Stimulated activated CD4-positive, alpha-beta T cell treated with anti-CD3 and anti-CD28 coated beads, Interleukin-15, amount 100 ng/mL, for 1 hour (primary cell): ENCODE measurements around the gene AP3D1.
"Not testable (repeated sequence)": the region's sequence is repeated elsewhere in the genome, so short reads cannot be mapped to it uniquely, and the experiment has no call there.

Source experiments
- DNase-seq, 2 donors: peaks; one replicate each; pipeline ENCODE4 v3.0.0-alpha.2; 2020; ENCODE audit warnings: low read depth in 1 of 2, low spot score in 1 of 2

Gene AP3D1

DNA sequence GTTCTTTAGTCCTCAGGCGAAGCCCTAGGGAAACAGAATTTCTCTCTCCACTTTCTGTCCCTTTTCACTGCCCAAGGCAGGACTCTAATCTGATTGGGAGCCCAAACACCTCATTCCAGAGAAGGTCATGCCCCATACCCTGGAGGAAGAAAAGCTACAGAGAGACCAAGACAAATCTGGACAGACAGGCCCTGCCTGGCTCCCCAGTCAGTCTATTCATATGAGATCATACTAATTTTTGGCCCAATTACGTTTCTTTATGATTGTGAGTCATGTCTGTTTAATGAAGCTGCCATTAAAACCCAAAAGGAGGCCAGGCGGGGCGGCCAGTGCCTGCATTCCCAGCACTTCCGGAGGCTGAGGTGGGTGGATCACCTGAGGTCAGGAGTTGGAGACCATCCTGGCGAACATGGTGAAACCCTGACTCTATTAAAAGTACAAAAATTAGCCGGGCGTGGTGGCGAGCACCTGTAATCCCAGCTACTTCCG, 3.3 kb upstream of the AP3D1 start:
- no peak for DNase-seq

GRCh38 chr19:2150794-2151338, 500 bp downstream of the AP3D1 start:
- DNase-seq: no peak

GRCh38 chr19:2149980-2150793, 1.2 kb downstream of the AP3D1 start:
- no peak for DNase-seq

DNA sequence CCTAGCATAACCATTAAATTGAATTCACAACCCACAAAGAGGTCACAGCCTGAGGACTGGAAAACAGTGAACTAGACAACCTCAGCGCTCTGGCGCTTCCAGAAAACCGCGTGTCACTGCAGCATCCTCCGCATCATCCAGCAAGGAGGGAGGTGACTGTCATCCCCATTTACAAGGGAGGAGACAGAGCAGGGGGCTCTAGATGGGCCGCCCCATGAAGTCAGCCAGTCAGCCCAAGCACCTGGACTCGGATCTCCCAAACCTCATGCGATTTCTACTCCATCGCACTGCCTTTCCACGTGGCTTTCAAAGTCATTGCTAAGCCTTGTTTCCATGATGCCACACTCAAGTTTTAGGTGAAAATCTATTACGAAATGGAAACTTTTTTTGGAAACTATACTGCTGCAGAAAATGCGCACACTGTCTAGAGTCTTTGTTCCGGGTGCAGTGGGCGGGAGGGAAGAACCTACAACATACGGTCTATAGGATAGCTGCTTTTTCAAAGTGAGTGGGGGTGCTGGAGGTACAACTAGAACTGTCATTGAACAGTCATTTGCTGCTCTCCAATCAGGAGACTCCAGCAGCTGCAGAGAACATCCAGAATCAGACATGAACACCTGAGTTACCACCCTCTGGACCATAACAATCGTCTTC, 2.8 kb downstream of the AP3D1 start:
- no peak for DNase-seq

DNA sequence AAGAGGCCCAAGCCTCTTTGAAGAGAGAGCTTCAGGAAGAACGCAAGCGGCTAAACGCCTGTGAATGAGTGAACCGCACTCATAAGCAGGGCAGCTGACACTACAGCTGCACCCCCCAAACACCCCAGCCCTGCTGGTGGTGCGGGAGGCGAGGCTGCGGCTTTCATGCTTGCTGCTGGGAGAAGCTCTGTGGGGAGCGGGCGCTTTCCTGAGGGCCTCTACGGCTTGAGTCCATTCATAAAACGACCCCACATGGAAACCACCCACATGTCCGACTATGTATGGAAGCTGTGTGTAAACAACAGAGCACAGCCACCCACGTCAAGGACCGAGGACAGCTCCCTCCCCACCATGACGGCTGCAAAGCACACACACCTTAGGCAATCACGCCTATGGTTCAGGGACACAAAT, 5.5 kb downstream of the AP3D1 start:
- DNase-seq: no peak

GRCh38 chr19:2144190-2144589, 7.2 kb downstream of the AP3D1 start:
- no peak for DNase-seq

DNA sequence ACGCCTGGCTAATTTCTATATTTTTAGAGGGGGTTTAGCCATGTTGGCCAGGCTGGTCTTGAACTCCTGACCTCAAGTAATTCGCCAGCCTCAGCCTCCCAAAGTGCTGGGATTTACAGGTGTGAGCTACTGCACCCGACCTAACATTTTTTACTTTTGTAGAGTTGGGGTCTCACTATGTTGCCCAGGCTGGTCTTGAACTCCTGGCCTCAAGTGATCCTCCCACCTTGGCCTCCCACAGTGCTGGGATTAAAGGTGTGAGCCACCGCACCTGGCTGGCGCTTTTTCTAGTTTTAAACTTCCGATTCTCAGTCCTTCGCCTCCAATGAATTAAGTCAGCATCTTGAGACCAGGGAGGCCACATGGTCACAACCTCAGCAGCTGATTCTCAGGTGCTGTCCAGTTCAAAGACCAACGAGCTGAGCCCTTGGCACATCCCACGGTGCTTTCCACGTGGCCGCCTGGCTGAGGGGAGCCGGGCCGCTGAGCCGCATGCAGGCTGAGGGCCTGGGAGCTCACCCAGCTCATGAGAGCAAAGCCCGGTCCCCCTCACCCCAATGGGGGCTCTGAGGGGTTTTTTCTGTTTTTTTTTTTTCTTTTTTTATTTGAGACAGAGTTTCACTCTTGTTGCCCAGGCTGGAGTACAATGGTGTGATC, 9.1 kb downstream of the AP3D1 start:
- DNase-seq: no peak

GRCh38 chr19:2140138-2140569, 11.2 kb downstream of the AP3D1 start:
- no peak for DNase-seq

- no peak for DNase-seq
These were observed 11.8 kb downstream of the AP3D1 start for GRCh38 chr19:2139385-2140137.

DNA sequence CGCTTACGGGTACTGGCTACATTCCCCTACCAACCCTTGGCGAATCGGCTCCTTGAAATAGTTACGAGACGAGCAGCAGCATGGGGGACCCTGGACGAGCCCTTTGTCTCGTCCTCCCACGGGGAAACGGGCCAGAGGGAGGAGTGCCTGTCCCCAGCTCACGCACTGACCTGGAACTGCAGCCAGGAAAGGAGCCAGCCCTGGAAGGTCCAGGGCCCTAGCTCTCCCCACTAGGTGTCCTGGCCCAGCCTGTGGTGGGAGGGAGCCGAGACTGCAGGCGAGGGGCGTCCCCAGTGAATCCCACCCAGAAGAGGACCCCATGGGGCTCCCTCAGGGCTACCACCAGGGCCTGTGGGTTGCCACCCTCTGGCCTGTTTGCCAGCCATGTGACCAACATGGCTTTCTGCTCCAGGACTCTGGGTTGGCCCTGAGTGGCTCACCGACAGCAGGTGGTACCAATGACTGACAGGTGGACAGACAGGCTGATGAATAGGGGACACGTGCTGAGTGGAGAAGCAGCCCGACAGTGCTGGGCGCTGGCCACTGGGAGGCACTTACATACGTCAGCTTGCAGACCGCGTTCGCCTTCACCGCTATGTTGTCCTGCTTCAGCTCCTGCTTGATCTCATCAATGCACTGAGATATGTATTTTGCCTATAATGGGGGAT, 13.2 kb downstream of the AP3D1 start:
- no peak for DNase-seq

DNA sequence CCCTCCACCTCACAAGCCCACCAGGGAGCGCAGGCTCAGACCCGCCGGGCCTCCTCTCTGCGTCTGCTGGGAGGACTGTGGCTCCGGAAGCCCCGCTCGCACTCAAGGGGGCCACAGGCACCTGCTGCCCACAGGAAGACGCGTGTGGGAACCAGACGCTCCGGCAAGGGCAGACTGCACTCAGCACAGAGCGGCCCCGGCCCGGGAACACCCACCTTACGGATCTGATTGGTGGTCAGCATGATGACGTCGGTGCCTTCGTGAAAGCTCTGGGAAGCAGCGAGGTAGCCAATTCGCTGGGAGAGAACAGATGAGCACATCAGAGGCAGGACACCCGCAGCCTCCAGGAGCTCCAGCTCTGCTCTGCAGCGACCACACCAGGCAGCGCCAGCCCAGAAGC, 14.6 kb downstream of the AP3D1 start:
- no peak for DNase-seq

- DNase-seq: no peak
These were observed 15.6 kb downstream of the AP3D1 start for GRCh38 chr19:2135474-2136402.

DNA sequence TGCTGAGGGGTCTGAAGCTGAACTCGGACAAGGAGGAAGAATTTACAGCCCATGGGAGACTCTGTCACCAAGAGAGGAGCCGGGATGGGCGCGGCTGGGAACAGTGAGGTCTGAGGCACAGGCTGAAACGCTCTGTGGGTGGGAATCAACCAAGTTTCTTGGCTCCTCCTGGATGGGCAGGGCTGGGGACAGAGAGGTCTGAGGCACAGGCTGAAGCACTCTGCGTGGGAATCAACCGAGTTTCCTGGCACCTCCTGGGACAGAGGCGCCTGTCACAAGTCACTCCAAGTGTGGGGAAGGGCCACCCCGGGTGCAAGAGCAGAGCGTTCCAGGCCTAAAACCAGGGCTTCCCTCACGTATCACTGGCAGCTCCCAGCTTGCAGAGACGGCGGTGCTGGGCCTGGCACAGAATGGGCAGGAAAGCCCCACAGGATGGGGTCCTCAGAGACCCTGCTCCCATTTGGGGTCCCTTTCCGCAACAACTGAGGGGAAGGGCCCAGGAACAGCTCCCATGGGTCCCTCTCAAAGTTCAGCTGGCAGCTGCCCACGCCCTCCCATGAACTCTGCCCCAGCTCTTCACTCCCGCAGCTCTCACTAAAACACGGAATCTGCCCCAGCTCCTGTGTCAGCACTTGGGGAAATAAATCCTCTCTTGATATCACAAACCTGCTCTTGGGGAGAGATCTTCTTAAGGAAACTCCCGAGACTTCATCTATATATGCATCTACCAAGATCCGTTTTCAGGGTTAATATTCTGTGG, 18.5 kb downstream of the AP3D1 start:
- DNase-seq: no peak

DNA sequence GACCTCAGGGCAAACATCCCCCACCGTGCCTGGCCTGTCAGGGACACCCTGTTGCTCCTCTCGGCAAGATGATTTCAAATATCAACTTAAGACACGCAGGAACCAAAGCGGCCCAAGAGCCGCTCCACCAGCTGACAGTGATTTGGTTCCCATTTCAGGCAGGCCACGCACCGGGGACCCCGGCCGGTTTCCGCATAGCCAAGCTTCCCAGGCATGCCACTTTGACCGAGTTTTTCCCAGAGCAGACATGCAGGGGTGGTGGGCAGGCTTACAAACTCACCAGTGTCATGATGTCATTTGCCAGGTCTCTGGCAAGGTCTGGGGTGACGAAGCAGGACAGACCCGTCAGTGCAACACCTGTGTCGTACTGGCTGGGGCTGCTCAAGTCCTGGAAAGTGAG, 19.2 kb downstream of the AP3D1 start:
- DNase-seq: no peak

- DNase-seq: not testable (repeated sequence)
These were observed 20.1 kb downstream of the AP3D1 start for GRCh38 chr19:2131012-2131975.

DNA sequence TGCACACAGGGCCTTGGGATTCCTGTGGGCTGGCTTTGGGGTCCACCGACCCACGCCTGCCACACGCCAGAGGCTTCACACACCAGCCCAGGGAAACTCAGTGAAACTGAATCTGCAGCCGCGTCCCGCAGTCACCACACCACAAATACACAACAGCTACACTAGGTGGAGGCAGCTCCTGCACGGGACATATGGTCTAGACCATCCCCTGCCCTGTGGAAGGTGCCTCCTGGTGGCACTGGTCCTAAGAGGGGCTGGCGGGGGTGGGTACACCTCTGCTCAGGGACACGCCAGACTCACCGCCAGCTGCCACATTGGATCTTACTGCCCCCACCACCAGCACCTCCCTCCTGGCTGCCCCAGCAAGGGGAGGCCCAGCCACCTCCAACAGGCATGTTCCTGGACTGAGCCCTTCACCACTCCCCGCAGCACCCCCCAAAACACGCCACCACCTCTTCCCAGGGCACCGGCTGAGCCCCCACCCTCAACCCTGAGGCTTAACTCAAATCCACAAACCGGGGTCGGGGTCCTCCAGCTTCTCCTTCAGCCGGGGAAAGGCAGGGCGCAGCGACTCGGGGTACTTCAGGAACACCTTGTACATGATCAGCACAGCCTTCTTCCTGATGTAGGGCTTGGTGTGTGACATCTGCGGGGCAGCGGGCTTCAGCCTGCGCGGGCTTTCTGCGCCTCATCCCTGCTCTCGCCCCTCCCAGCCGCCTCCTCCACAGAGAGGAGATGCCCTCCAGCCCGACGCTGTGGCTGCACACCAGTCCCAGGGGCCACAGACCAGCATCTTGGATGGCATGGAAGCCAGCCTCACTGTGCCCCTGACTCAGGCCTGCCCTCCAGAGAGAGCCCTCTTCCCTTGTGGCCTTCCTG, 21.2 kb downstream of the AP3D1 start:
- no peak for DNase-seq
